Choroid plexus epithelial cell (primary cell): ENCODE data around the gene DEGS1.
"Not testable (repeated sequence)": the region's sequence is repeated elsewhere in the genome, so short reads cannot be mapped to it uniquely, and the experiment has no call there.

ENCODE experiments used
- DNase-seq: peaks from one replicate; pipeline ENCODE4 v3.0.0-alpha.2; 2010; ENCODE audit warnings: low read depth
- H3K4me3 ChIP-seq: 2 replicates; pipeline ENCODE4 v1.5.1; 2011; ENCODE audit warnings: low read depth, mild to moderate bottlenecking, control low read depth, low read length, moderate library complexity
- TF ChIP-seq, protein P1 (sequence below): conservative IDR thresholded peaks from 2 replicates; pipeline ENCODE4 v1.5.1; 2011; ENCODE audit warnings: low read depth, mild to moderate bottlenecking, control low read depth, inconsistent platforms, low read length, moderate library complexity

Gene DEGS1

GRCh38 chr1:224201853-224202252 is 18.8 kb downstream of the DEGS1 start:
- TF ChIP-seq, protein P1, sequence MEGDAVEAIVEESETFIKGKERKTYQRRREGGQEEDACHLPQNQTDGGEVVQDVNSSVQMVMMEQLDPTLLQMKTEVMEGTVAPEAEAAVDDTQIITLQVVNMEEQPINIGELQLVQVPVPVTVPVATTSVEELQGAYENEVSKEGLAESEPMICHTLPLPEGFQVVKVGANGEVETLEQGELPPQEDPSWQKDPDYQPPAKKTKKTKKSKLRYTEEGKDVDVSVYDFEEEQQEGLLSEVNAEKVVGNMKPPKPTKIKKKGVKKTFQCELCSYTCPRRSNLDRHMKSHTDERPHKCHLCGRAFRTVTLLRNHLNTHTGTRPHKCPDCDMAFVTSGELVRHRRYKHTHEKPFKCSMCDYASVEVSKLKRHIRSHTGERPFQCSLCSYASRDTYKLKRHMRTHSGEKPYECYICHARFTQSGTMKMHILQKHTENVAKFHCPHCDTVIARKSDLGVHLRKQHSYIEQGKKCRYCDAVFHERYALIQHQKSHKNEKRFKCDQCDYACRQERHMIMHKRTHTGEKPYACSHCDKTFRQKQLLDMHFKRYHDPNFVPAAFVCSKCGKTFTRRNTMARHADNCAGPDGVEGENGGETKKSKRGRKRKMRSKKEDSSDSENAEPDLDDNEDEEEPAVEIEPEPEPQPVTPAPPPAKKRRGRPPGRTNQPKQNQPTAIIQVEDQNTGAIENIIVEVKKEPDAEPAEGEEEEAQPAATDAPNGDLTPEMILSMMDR: no peak
- no peak overlapping the region for H3K4me3 ChIP-seq
- no peak for DNase-seq

DNA sequence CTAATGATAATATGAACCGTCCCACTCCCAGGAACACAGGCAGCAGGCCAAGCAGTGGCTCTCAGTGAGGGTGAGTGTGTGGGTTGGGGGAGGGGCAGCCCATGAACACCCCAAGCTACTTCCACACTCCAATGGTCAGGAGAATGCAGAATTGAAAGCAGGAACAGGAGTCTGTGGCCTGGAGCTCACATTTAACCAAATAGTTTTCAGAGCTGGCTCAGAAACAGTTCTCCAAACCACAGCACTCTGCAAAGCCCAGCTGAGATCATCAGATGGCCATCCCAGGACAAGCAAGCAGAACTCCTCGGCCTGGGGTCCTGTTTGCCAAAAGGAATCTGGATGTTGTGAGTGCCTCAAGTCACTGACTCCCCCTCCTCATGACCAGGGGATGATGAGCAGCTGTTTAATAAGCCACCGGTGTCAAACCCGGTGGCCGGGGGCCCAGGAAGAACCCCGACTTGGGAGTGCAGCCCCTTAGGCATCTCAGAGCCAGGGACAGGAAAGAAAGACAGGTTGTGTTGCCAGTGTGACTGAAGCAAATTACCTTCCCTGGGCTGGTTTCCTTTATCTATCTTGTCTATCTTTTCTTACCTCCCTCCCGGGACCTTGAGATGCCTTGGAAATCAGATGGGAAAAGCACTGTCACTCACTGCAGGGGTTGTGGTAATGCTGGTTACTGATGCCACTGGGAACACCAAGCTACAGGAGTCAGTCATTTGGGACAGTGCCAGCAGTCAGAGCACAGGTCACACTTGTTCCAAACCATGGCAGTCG is 20.4 kb downstream of the DEGS1 start:
- H3K4me3 ChIP-seq: no peak overlapping the region
- TF ChIP-seq, protein P1: no peak
- DNase-seq: peak; percentile 80

- no peak overlapping the region for H3K4me3 ChIP-seq
- peak; percentile 65 for DNase-seq
- TF ChIP-seq, protein P1: no peak
These were observed 22.4 kb downstream of the DEGS1 start for GRCh38 chr1:224205438-224205840.

- DNase-seq, H3K4me3 ChIP-seq: not testable (repeated sequence)
These were observed 23.0 kb downstream of the DEGS1 start for GRCh38 chr1:224205931-224206538.

GRCh38 chr1:224211206-224211962 is 28.3 kb downstream of the DEGS1 start:
- peak; percentile 89 for DNase-seq
- no peak overlapping the region for H3K4me3 ChIP-seq
- TF ChIP-seq, protein P1: no peak

DNA sequence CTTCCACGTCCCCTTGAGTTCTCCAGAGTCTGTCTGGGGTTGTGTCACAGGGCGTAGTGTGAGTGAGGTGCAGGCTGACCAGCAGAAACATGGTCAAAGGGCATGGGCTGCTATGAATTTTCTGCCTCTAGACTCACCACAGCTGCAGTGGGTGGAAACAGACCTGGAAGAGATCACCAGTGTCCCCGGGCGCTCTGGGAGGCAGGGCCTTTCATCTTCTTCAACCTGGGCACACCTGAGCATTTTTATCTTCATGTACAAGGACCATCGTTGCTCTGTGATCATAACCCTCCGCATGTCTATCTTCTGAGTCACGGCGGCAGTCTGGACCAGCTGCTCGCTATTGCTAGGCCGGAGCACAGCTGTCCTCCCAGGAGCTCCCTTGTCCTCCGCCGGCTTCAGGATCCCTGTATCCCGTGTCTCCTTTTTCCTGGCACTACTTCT is 29.6 kb downstream of the DEGS1 start:
- TF ChIP-seq, protein P1: no peak
- no peak overlapping the region for H3K4me3 ChIP-seq
- DNase-seq: peak; percentile 23

GRCh38 chr1:224213438-224214119 is 30.5 kb downstream of the DEGS1 start:
- no peak overlapping the region for H3K4me3 ChIP-seq
- no peak for DNase-seq
- TF ChIP-seq, protein P1: no peak
